HG02852 (cell line): ENCODE measurements around the gene DPP10.

ENCODE experiments used
- ATAC-seq: cut with Tn5 transposase; IDR thresholded peaks from one replicate; pipeline ENCODE4 v1.9.1; 2021; ENCODE audit warnings: mild to moderate bottlenecking, moderate library complexity; ENCODE audit not compliant: unreplicated experiment

The DPP10 gene

DNA sequence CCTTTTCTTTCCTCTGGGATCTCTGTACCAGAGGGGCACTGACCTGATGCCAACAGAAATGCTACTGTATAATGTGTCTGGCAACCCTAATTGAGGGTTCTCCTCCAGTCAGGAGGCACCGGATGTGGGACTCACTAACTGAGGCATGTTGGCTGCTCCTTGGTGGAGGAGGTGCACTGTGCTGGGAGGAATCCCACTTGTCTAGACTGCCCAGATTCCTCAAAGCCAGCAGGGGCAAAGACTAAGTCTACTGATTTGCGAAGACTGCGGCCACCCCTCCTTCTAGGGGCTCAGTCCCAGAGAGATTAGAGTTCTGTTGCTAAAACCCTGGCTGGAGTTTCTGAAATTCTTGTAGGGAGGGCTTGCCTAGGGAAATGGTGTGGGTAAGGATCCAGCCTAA lies 1192.1 kb downstream of the DPP10 start:
- no peak for ATAC-seq

DNA sequence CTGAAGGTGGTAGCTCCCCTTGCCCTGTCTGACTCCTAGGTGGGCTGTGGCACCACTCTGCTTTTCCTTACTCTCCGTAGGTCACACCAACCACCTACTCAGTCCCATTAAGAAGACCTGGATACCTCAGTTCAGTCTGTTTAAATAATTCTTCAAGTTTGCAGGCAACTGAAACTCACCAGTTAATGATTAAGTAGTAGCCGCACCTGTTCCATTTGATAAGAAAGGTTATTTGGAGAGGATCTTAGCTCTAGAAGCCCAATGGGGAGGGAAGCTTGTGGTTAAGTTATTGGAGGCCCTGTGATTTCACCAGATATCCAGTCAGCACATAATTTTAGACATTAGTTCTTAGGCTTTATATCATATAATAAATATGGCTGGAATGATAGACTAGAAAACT lies 1193.0 kb downstream of the DPP10 start:
- ATAC-seq, result no peak

DNA sequence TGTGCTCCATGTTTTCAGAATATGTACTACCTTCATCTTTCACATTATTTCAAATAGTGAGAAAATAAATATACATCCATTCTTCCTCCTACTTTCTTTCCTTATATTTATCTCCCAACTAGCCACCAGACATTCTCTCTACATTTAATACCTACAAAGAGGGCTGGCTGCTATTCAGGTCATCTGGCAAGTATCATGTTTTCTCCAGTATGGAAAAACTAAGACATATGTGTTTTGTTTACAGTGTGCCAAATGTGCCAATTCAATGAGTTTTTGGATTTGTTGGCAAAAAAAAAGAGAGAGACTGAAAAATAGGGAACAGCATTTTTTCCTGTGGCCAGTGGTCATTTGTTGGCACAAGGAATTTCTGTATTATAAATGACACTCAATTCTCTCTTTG lies 1207.3 kb downstream of the DPP10 start:
- no peak for ATAC-seq

DNA sequence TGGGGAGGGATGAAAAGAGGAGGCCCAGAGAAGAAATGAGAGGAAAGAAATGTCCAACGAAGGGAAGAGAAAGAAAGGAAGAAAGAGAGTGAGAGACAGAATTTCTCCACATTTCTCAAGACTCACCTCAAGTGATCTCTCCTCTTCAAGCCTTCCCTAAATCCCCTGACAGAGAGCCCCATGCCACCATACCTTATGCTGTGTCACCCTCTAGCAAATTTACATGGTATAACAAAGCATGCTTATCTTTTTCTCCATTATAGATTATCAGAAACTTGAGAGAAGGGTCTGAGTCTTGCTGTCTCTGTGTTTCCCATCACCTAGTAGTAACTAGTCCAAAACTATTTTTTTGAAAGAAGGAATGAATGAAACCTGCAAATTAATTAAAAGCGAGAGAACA lies 1208.4 kb downstream of the DPP10 start:
- no peak for ATAC-seq

DNA sequence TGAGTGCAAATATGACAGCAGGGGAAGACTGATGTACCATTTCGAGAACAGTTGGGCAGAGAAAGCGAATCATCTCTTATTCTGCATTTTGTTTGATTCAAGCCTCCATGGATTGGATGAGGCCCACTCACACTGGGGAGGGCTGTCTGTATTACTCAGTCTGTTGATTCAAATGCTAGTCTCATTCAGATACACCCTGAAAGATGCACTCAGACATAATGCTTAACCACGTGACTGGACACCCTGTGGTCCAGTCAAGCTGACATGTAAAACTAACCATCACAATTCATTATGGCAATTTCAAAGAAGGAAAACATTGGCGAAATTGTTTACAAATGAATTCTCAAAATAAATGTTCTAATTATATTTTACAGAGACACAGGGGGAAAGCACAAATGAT lies 1210.2 kb downstream of the DPP10 start:
- no peak for ATAC-seq

DNA sequence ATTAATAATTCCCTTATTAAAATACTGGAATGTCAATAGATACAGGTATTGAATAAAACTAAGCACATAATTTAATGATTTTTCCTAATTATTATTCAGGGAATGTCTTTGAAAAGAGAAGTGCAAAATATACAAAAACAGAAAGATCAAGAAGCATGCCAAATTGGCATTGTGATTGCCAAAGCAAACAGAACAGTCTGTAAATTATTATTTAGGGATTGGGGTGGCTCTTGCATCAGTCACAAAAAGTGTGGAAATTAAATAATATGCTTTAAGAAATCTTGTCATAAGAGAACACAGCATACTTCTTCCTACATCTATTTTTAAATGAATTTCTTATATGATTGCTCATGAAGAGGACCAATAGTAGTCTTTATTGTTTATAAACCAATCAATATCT lies 1211.9 kb downstream of the DPP10 start:
- no peak for ATAC-seq

DNA sequence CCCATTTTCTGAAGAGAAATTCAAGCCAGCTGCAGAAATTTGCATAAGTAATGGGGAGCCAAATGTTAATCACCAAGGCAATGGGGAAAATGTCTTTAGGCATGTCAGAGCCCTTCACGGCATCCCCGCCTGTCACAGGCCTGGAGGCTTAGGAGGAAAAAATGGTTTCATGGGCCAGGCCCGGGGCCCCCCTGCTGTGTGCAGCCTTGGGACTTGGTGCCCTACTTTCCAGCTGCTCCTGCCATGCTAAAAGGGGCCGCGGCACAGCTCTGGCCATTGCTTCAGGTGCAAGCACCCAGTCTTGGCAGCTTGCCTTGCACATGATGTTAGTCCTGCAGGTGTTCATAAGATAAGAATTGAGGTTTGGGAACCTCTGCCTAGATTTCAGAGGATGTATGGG lies 1235.7 kb downstream of the DPP10 start:
- no peak for ATAC-seq

DNA sequence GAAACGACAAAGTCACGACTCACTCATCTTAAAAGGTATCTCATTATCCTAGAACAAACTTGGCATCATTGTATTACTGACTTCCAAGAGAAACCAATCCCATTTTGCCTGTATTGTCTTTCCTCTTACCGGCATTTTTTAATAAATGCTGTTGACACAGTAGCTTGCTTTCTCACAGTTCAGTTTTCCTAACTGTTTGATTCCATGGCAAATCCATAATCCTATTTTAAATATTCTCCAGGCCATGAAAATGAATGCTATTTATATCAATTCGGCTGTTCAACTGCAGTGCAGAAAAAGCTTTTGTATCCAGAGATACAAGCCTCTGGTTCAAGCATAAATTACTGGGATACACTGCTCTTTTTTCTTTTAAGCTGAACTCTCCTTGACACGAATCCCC lies 1241.9 kb downstream of the DPP10 start:
- no peak for ATAC-seq

DNA sequence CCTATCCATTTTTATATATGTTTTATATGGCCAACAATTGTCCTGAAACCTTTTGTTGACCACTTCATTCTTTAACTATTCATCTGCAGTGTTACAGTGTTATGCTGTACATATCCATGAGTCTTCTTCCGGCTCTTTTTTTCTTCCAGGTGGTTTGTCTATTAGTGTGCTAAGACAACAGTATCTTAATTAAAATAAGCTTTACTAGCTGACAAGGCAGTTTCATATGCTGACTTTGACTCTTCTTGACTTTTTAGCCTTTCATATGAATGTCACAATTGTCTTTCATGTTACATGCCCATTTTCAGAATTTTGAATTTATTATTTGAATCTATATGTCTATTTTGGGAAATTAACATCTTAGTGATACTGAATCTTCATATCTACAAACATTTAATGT lies 1249.0 kb downstream of the DPP10 start:
- no peak for ATAC-seq

DNA sequence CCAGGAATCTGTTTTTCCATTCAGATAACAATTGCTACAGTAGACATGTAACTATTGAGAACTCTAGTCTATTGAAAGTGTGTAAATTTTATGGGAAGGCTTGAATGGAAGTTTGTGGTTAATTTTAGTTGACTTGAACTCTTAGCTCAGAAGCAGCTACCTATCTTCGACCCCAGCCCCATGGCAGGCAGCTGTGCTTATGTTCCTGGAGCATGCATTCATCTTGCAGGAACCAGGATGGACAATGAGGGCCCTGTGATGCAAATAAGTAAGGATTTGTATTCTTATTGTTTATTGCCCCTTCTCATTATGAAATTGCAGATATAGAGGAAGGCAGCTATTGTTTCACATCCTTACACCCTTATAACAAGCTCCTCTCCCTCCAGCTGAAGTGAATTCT lies 1252.2 kb downstream of the DPP10 start:
- no peak for ATAC-seq

DNA sequence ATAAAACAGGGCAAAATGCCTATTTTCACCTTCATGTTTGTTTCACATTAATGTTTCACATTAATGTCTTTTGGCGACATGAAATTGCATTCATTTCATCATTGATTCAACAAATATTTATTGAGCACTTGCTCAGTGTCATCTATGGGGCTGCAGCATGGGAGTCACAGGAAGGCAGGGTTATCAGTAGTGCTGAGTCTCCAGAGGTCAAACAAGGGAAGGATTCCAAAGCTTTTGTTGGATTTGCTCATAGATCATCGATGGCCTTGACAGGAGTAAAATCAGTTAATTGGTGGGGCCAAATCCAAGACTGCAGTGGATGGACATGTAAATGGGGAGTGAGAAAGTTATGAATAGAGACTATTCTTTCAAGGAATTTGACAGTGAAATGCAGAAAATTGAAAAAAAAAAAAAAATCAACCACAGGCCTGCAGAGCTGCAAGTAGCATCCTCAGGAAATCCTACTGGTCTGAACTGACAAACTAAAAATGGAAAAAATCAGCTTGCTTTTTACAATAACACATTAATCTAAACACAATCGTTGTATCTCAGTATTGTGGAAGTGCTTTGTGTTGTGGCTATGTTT lies 1290.8 kb downstream of the DPP10 start:
- no peak for ATAC-seq

DNA sequence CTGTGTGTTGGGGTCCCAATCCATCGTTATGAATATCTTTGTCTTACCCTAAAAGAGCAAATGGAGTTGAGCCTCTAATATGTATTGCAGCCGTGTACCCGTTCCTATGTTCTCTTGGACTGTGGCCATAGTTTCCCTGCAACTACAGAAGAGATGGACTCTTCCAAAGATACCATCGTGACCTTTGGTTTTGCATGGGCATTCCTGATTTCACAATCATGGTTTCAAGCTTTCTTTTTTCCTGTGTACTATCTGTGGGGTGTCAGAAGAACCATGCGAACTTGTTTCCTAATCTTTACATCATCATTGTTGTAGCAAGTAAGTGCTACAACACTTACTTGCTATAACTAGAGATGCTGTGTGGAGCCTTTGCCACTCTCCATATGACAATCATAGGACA lies 1295.7 kb downstream of the DPP10 start:
- ATAC-seq, result no peak

DNA sequence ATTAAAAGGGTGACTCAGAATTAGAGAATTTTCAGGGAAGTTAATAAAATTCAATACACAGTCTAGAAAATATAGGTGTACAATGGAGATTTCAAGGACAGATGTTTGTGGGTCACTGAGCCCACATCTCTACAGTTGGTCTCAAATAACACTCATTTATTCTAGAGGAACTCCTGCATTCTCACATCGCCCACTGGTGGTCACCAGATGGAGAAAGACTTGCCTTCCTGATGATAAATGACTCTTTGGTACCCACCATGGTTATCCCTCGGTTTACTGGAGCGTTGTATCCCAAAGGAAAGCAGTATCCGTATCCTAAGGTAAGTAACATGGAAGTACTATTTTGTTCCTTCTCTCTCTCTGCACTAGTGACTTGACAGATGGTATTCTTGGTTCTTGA lies 1297.1 kb downstream of the DPP10 start:
- no peak for ATAC-seq

DNA sequence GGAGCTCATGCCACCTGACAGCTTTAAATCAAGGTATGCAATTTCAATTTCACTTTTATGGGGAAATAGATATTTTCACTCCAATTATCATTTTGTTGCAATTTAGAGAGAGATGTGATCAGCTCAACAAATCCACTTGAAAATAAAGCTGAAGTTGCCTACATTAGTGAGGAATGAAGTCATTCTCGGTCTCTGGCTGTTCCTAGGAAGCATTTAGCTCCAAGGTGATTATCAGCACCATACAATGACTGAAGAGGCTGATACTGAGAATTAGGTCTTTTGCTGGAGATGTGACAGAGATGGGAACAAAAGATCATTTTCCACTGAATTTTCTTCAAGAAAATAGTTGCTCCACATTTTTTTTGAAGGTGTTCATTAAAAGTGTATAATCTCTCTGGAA lies 1303.7 kb downstream of the DPP10 start:
- ATAC-seq, result no peak

DNA sequence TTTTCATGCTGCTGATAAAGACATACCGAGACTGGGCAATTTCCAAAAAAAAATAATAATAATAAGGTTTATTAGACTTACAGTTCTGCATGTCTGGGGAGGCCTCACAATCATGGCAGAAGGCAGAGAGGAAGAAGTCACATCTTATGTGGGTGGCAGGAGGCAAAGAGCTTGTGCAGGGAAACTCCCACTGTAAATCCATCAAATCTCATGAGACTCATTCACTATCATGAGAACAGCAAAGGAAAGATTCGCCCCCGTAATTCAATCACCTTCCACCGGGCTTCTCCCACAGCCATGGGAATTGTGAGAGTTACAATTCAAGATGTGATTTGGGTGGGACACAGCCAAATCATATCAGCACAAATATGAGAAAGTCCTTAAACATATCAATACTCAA lies 1314.8 kb downstream of the DPP10 start:
- ATAC-seq, result no peak

DNA sequence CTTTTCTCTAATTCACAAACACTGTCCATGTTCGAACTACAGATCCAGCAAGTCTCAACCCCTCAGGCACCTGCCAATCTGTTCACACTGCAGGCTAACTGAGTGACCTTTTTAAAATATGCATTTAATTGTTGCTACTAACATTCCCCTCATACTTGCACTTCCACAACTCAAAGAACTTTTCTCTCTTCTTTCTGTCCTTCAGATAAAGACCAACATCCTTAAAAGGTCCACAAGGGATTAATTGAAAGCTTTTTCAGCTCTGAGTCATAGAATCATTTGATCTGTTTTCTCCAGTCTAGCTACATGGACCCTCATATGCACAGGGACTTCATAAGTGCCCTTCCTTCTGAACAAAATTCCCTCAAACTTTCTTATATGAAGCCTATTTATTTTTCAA lies 1321.2 kb downstream of the DPP10 start:
- ATAC-seq, result no peak

DNA sequence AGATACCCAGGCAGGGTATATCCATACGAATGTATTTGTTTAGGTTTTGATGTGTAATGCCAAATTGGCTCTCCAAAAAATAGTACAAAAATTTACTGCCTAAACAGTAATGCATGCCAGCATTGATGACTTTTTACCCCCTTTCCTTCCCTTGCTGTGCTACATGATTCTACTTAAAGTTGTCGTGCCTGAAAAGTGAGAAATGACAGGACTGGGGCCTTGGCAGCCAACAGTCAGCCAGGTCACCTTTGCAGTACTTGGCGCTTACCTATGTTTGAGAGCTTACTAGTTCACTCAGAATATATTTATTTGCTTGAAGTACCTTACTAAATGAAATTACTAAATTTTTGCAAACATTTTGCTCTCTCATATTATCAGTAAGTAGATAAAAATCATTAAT lies 1329.1 kb downstream of the DPP10 start:
- no peak for ATAC-seq

DNA sequence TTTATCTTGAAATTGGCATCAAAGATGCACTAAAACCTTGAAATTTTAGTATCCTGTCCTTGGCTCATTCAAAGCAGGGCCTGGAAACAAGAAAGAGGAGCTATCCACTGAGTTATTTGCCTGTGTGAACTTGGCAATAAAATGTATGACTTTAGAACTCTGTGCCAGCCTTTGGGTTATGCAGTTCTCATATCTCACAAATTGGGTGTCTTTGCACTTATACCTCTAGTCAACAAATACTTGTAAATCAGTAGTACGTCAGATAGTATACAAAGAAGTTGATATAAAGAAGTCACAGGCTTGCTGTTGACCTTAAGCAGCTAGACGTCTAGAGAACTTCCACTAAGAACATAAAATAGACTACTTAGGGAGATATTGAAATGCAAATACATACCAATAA lies 1331.9 kb downstream of the DPP10 start:
- no peak for ATAC-seq

DNA sequence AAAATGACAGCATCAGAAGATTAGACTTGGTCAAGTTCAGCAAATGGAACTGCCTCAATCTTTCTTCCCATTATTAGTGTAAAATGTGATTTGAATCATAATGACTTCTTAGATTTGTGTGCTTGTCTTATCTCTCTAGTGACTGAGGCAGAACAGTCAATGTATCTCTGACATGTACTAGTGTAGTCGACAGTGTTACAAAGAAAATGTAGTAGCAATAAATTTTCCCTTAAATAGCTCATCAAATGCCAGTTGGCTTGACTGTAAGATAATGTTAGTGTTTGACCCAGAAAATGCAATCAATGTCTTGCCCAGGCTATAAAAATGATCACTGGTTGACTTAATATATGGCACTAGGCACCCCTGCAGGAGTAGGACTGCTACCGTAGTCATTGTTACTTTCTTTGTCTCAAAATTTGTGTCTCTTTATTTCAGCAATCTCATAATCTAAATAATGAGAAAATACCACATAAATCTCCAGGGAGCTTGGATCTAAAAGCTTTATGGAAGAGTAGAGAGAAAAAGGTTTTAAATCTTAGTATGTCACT lies 1336.7 kb downstream of the DPP10 start:
- ATAC-seq, result no peak

DNA sequence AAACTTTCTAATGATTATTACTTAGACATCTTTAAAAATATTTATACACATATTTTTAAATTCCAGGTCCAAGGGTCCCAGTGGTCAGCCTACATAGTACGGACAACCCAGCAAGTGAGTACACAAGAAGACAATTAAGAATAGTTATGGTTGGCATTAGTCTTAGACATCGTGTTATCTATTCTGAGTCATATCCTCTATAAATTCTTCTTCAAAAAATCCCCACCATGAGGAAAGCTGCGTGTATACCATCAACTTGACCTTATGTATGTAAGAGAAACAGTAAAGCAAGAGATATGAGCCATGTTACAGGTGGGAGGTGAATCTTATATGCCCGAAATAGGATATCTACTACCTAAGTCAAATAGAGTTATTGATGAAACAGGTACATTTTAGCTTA lies 1339.8 kb downstream of the DPP10 start:
- ATAC-seq, result no peak

DNA sequence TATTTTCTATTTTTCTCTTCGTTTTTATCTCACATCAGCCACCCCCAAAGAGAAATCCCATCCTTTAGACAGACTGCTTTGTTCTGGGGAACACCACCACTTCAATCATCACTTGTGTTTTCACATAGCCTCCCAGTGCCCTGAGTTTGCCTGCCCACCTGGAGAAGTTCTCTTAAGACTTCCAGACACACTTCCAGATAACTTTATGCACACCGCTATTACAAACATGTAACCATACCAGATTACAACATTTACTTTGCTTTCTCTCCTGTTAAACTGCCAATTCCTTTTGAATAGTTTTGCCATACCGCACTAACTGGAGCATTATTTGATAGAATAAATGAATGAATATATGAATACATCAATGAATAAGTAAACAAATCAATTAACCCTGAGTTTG lies 1353.6 kb downstream of the DPP10 start:
- ATAC-seq, result no peak

DNA sequence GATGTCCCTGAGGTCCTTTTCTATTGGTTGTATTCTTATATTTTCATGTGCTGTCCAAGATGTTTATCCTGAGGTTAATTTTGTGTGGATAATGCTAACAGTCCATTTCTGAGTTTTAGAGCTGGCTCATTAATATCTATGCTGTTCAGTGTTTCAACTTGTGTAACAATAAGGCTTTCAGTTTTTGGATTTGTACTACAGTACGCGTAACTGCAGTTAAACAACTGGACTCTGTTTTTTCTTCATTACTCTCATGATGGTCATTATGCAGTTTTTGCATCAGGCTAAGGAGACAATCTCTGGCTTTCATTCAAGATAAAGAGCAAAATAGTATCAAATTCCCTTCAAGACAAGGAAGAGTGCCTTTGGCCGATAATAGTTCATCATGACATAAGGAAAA lies 1364.8 kb downstream of the DPP10 start:
- no peak for ATAC-seq

DNA sequence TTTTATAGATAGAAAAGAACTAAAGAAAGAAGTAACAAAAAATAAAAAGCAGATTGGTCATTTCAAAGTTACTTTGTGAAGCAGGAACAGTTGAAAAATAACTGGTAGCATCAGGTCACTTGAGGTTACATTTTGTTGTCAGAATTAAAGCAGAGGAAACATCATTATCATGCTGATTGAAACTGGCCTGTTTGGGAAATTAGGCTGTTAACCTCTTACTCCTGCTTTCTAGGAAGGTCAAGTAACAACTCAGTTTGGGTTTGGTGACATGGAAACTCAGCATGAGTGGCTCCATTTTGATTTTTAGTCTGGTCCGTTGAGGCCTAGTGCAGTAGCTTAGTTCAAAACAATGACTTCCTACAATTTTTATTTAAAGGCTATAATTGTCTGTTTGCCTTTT lies 1383.5 kb downstream of the DPP10 start:
- no peak for ATAC-seq
